NCI-H2227 (cell line): Measurements from ENCODE around the gene KIAA0753.

Experiments used
- DNase-seq: peaks from one replicate; lab custom pipeline; 2025; ENCODE audit not compliant: unreplicated experiment; lab: John Stamatoyannopoulos, UW

The KIAA0753 gene

DNA sequence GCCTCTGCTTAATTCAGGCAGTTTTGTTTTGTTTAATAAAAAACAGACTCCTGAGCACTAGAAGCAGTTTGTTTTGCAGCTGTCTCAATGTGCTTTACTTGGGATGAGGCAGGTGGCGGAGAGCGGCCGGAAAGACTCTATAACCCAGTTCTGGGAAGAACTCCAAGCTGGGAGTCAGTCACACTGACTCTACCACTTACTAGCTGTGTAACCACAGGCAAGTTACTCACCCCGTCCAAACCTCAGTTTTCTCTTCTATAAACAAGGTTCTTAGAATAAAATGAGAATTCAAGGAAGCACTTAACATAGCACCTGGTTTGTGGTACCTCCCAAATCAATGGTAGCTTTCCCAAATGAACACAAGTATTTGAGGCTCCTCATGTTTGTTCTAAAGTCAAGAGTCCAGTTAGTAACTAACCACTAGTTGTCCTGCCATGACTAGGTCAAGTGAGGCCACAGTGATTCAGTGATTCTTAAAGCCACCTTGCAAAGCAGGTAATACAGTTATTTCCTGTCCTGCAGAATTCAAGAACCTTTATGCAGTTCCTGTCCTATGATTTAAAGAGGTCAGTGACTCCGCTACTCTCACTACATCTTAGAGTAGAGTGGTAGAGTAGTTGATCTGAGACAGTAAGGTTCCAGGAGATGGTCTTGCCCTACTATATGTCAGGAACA lies 3.1 kb upstream of the KIAA0753 start:
- no peak for DNase-seq

DNA sequence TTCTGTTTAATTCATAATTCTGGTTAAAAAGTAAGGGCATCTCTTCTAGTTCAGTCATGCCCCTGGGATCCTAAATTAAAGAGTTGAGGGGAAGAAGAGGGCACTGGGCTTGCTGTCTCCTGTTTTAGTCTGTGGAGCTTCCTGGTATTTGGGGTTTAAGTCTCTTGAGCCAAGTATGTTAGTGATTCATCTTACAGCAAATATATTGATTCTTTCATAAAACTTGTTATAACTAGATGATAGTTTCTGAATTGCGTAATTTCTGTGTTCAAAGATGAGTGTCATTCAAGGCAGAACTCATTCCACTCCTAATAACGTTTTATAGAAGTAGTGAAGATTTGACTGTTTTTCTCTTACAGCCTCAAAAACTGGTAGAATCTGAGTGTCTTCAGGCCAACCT lies 2.1 kb upstream of the KIAA0753 start:
- no peak for DNase-seq

DNA sequence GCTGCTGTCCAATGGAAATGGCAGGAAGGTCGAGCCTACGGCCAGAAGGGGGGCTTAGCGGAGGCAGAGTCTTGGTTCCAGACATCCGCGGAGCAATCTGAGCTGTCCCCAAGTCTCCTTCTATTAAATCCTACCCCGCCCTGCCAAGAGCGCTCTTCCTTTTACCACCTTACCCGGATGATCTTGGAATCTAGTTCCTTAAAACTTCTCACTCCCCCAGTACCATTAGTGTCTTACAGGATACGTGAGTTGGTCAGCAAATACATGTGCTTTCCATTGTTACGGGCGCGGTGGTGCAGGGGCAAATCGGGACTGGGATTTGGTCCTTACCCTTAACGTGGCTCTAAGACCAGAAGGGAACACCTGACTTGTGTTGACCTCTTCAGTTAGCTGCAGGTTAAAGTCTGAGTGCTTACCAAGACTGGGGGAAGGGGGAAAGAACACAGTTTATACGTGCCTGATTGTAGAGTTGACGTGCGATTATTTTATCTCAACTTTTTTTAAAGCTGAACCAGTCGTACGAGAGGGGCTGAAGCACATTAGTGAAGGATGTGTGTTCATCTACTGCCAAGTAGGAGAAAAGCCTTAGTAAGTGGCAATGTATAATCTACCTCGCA lies 844 bp upstream of the KIAA0753 start:
- peak; percentile 12 for DNase-seq

DNA sequence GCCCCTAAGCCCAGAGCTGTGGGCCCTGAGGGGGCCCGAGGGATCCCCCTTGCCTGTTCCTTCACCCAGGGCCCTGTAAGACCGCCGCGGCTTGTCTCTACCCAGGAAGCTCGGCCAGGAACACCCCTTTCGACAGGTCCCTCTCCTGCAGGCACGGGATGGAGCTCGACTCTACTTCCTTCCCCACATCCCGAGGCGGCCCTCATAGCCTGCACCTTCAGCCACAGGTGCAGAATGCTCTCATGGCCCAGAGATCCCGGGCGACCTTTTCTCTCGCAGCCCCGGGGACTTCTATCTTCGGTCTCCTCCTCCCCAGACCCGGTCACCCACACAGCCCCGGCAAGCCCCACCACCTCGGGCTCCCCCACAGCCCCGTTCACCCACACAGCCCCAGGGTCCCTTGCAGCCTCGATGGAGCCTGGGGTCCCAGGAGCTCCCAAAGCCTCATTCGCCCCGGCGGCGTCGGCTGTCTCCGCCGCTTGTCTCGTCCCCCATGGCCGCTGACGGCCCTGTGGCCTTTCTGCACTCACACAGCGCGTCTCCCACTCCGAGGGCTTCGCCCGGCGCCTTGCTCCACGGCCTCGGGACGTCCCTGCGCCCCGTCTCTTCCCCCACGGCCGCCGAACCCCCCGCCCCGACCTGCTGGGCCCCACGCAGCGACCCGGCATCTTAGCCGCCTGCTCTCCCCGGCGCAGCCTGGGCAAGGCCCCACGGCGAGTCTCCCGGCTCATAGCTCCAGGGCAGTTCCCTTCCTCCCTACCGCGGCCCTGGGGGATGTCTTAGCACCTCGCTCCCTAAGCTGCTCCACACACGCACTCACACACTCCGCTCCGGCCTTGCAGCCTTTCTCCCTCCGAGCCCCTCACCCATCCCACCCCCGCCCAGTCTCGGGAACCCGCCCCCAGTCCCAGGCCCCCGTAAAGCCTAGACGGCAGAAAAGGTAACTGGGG lies 650 bp downstream of the KIAA0753 start:
- no peak for DNase-seq

DNA sequence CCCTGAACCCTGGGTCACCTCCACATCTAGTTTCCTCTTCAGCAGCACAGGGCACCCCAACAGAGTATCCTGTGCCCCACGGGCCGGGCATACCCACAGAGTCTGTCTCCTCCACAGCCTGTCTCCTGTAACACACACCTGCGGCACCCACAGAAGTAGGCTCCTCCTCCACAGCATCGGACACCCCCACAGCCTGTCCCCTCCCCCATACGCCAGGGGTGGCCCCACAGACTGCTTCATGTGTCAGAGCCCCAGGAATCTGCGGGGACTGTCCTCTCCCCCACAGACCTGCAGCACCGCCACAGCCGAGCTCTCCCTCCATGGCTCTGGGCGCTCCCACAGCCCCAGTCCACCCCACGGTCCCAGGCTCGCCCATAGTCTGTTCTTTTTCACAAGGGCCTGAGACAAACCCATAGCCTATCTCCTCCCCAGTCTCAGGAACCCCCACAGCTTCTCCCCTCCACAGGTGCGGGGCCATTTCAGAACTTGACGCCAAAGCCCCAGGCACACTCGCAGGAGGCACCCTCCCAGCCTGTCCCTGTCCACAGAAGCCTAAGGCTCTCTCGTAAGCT lies 1.4 kb downstream of the KIAA0753 start:
- DNase-seq, result no peak

DNA sequence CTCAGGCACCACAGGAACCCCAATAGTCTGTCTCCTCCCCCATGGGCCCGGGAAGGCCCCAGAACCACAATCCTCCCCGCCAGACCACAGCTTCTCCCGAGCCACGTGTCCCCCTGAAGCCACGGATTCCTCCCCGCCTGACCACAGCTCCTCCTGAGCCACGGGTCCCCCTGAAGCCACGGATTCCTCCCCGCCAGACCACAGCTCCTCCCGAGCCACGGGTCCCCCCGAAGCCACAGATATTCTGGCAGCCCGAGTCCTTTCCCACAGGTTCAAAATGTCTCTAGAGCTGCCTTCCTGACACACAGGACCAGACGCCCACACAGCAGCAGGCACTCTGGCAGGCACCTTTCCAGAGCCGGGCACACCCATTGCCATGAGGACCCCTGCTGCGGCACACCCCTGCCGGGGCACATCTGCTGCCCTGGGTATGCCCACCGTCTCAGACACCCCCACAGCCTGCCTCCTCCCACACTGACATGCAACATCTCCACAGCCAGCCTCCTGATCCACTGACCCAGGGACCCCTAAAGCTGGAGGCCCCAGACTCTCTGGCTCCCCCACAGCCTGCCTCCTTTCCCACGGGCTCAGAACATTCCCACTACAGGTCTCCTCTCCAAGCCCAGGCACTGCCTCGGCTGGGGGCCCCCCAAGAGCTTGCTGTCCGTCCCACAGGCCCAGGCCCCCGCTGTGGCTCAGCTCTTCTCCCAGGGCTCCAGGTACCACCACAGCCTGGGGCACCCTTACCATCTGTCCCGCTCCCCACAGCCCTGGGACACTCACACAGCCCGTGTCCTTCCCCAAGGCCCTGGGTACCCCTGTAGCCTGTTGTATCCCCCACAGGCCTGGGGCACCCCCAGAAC lies 2.2 kb downstream of the KIAA0753 start:
- DNase-seq, result no peak

DNA sequence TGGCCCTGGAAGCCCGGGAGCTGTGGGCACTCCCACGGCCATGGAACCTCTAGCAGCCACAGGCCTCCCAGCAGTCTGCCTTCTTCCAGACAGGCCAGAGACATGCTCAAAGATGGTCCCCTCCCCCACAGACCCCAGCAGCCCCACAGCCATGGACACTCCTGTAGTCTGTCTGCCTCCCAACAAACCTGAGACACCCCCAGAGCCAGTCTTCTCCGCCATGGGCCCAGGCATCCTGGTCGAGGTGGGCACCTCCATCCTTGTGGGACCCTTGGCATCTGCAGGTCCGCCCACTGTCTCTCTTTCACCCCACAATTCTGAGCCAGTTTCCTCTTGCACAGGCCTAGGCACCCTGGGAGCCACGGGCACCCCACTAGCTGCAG lies 3.1 kb downstream of the KIAA0753 start:
- no peak for DNase-seq

DNA sequence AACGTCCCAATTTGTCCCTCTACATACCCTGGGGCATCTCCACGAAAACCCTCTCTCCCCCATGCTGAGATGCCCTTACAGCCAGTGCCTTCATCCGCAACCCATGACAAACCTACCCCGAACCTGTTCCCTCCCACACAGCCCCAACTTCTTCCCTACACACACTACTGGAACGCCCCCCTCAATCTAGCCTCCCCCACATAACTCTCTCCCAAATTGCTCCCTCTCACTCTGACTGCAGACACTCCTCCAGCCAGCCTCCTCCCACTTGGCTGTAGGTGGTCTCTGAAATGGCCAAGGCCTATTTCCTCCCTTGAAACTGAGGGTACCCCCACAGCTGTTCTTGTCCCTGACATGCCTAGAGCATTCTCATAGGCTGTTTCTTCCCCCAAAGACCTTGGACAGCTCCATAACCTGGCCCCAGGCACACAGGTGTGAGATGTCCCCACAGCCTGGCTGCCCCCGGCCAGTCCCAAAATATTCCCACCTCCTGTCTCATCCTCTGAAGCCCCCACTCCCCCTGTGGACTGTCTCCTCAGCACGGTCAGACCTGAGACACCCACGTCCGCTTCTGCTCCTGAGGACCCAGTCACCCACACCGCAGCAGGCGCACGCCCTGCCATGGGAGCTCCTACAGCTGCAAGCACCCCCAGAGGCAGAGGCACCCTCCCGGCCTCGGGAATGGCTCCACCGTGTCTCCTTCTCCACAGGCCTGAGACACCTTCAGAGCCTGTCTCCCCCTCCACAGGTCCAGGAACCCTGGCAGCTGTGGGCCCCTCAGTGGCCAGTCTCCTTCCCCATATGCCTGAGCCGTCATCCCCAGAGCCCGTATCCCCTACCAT lies 3.7 kb downstream of the KIAA0753 start:
- no peak for DNase-seq

DNA sequence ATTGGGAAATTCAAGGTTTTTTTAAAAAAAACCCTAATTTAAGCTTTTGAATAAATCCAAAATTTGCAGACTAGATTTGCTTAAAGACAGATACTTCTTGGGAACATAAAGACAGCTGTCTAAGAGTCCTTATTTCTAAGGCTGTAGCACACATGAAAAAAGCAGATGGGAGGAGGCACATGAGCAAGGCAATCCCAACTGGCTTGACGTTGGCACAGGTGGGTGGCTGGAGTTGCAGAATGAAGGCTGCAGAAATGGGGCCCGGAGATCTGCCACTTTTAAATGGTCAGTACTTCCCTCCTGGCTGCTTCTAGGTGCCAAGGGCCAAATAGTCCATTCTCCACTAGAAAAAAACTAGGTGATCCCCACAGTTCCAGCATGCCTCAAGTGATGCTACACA lies 4.4 kb downstream of the KIAA0753 start:
- no peak for DNase-seq

DNA sequence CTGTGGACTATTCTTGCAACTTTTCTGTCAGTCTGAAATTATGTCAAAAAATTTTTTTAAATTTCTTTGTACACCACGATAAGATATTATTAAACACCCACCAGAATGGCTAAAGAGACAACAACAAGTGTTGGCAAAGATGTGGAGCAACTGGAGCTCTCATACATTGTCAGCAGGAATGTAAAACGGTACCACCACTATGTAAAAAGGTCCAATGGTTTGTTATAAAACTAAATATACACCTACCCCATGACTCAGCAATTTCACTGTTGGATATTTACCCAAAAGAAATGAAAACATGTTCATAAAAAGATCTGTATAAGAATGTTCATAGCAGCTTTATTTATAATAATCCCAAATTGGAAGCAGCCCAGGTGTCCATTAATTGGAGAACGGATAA lies 7.2 kb downstream of the KIAA0753 start:
- no peak for DNase-seq

DNA sequence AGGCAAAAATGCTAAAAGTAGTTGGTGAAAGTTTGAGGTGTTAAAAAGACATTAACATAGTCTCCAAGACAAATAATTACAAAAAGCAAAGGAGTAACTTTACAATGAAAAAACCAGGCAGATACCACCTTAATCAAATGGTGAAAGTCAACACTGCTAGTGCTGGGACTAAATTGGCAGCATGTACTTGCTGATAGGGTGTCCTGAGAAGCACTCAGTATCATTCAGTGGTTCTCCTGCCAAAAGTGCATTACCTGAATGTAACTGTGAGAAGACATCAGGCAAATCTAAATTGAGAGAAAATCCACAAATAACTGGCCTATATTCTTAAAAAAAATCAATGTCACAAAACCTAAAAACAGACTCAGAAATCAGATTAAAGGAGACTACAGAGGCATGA lies 8.0 kb downstream of the KIAA0753 start:
- no peak for DNase-seq

DNA sequence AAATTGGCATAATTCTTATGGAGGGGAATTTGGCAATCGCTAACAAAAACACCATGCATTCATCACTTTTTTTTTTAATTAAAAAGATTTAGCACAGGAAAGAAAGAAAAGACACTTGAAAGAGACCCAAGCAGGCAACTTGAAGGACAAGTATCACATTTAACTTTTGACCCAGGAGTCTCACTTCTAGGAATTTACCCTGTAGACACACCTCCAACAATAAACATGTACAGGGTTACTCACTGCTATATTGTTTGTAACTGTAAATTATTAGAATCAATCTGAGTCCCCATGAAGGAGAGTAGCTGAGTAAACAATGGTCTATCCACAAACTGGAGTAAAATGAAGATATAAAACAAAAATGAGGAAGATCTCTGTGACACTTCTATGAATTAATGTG lies 10.1 kb downstream of the KIAA0753 start:
- no peak for DNase-seq

DNA sequence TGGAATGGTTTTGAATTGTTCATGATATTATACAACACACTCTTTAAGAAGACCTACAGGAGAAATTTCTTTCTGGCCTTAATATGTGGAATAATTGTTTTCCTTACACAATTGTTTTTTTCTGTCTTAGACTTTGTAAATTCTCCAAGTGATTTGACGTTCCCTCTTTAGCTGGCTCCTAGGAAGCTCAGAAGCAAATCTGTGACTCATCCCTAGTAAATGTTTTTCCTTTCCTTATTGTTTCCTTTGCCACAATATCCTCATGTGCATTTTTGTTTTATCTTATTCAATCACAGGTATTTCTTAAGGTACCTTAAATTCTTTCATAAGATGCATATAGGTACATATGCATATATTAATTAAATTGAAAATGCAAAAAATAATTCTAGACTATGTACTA lies 13.5 kb downstream of the KIAA0753 start:
- DNase-seq, result no peak

DNA sequence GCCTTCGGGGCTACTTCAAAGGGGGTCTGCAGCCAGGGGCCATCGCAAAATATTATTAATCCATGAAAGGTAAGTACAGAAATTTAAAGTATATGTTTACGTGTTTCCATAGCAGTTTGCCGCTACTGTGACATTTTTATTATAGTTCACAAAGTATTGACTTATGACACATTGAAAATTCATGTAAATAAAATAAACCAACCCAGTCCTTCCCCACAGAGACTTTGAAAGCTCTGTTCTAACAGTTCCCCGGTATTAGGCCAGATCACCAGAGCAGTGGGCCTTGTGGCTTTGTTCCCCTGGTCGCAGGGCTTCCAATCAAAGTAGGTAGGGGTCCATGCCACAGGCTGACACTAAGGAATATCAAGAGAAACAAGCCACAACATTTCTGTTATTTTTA lies 13.9 kb downstream of the KIAA0753 start:
- DNase-seq, result no peak

DNA sequence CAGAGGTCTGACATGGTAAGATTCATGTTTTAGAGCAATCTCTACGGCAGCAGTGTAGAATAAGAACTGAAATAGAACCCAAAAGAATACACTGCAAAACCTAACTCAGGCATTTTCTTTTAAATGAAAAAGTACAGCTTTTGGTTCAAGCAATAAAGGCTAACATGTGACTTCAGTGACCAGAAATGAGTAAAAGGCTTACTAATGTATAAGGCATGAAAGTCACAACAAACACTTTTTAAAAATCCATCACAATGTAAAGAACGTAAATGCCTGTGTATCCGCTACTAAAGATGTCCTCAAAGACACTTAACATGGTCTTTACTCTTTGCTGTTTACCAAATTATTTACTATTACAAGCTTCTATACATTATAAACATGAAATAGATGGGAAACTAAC lies 16.6 kb downstream of the KIAA0753 start:
- no peak for DNase-seq

DNA sequence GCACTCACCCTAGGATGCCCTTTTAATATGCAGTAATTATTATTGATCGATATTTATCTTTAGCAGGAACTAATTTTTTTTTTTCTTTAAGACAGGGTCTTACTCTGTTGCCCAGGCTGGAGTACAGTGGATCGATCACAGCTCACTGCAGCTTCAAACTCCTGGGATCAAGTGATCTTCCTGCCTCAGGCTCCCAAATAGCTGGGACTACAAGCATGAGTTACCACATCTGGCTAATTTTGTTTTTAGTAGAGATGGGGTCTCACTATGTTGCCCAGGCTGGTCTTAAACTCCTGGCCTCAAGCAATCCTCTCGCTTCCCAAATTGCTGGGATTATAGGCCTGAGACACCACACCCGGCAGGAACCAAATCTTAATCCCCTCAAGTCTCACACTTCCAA lies 29.3 kb downstream of the KIAA0753 start:
- DNase-seq, result no peak

DNA sequence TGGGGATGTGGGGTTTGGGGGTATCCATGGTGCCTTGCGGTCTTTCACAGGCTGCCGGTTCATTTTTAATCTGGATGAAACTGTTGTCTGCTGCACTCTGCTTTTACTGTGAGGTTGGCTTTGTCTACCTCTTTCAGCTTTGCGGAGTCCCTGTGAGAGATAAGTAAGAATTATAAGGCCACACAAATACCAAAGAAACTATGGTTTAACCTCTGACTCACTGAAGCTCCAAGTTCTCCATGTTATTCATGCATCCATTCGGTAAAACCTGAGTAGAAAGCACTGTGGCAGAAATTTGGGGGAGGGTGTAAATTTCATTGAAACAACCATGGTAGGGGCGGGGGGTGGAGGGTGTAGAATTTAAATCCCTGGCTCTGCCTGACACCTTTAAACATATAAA lies 30.5 kb downstream of the KIAA0753 start:
- no peak for DNase-seq

DNA sequence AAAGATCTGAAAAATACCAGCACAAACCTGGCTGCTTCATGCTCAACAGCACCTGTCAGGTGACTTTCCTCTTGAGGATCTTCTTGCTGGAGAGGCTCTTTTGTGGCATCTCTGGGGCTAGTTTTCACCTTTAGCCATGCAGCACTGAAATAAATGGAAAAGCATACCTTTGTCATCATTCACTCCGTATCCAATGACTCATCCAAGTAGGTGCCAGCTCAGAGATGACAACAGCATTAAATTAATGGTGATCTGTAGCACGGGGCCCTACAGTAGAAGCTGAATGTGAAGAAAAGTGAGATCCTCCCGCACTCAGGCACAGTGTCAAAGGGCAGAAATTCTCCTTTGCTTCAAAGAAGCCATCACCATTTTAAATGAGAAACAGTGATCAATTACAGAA lies 32.2 kb downstream of the KIAA0753 start:
- DNase-seq, result no peak

DNA sequence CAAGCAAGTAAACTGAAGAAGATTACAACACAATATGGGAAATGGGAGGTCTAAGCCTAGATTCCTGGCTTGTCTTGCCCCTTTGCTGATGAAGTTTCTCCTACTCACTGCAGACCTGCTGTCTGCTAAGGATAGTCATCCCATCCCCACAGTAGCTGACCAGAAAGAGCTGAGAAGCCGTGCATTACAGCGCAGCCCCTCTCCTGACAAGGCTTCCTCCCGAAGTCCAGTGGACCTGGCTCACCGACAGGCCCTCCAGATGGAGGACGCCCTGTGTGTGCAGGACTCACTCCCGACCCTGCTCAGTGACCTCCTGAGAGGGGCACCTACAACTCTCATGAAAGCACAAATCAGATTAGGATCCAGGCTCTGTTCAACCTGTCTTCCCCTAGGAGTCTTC lies 35.4 kb downstream of the KIAA0753 start:
- no peak for DNase-seq

DNA sequence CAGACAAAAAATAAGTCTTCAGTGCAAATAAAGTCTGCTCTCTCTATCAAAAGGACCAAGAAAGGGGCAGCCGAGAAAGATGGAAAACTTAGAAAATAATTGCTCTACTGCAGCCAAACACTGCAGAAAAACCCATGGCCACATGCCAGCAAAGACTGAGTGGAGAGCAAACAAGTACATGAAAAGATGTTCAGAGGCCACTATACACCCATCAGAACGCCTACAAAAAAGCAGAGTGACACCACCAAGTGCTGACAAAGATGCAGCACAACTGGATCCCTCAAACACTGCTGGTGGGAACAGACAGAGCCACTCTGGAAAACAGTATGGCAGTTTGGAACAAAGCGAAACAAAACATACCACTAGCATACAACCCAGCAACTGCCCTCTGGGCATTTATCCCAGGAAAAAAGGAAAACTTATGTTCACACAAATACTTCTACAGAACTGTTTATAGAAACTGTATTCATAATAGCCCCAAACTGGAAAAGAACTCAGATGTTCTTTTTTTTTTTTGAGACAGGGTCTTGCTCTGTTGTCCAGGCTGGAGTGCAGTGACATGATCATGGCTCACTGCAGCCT lies 36.7 kb downstream of the KIAA0753 start:
- no peak for DNase-seq
